Measurements from ENCODE around the gene ADAM17. TPM values are rescaled to one million over a fixed set of nuclear protein-coding genes. Genes with fewer than 3 reads are reported as not detected.

The ADAM17 gene
- total and polyA plus RNA-seq, 10 of the 15 experiments (the other 5 are each of a cell fraction or from before 2014, with no cell fraction given), result 2.3 to 18.5 (median 13.4) TPM

DNA sequence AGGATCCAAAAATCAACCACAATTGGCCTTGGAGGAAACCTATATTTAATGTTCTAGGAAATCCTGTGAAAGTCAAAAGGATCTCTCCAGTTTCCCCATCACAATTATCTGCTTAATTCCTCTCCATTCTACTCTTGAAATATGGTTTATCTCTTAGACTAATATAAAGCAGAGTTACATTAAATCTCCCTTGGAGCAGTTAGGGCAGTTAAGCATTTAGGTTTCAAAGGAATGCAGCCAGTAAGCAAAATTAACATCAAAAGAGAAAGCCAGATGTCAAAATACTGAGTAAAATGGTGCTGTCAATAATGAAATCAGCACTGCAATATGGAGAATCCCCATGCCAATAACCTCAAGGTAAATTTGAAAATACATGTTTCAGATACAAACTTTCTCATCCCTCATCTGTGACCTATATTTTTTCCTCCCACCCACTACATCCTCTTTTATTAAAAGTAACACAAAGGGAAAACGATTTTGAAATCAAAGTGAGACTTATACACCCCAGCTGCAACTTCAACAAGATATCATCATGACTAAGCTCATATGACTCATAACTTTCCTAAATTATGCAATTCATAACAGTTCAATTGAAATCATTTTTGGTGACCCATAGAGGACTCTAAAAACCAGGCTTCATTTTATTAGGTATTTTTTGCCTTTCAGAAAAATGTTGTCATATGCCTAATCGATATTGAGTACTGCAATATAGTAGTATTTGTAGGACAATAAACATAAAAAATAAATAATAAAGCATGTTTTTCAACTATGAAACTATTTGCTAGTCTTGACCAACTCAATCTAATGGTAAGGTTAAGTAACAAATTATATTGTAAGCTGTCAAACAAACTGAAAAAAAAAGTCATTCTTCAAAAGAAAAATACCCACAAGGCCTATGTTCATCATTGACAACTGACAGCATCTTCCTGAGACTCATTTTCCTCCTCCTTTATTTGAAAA, 3.1 kb downstream of the ADAM17 start:
- Histone ChIP-seq H3K27me3 (replicated peaks in 1 of 2; ENCODE audit: control insufficient read depth in 2 of 2, insufficient read depth in 2 of 2, low read length in 1 of 2) (no peaks in the 10 kb centered on the region), H3K9me3 (replicated peaks; ENCODE audit: control insufficient read depth, insufficient read depth, low read length) (no peaks in the 10 kb centered on the region), H3K9ac (ENCODE audit: control insufficient read depth, insufficient read depth, low read length) (0 out of 2 replicates have a peak overlapping the region, but pooled peaks have one; percentile 32), H3K79me2 (ENCODE audit: control insufficient read depth, insufficient read depth, low read length) (peaks cover 90% of the 10 kb centered on the region), H3K4me2 (ENCODE audit: control insufficient read depth, insufficient read depth) (peak overlapping the region; percentile 92), H3K4me1 (ENCODE audit: control insufficient read depth, insufficient read depth, low read length) (peaks cover 38% of the 10 kb centered on the region), H3K36me3 (ENCODE audit: control insufficient read depth in 2 of 2, insufficient read depth in 2 of 2, low read length in 1 of 2) (no peaks in the 10 kb centered on the region), H3K4me3 (peak overlapping the region; percentile 99), H3K27ac (ENCODE audit: control insufficient read depth, insufficient read depth) (peak overlapping the region; percentile 83), H2AFZ (ENCODE audit: control insufficient read depth, low read depth, low read length) (no peak overlapping the region), H4K20me1 (ENCODE audit: control insufficient read depth, insufficient read depth) (no peaks in the 10 kb centered on the region)
- ChIA-PET POLR2A (interaction anchor here (0.6 to 6.4 kb wide), 6 partner anchors 10 to 896 kb away, joined by 3 to 64 read pairs (median 4); partner anchors contain the start of genes ODC1 and YWHAQ), RAD21 (ENCODE audit: unreplicated experiment) (interaction anchor here (0.7 to 5.8 kb wide), 3 partner anchors 10 to 75 kb away, joined by 3 to 54 read pairs (median 4); no protein-coding TSS in a partner anchor), CTCF (interaction anchor here (1.2 kb wide), 1 partner anchor 78 kb away, joined by 3 read pairs; the partner anchor contains the start of gene IAH1), SMC1A (ENCODE audit: uncharacterized antibody, unreplicated experiment) (interaction anchor here (0.9 to 10.3 kb wide), 3 partner anchors 13 to 105 kb away, joined by 3 to 152 read pairs (median 4); no protein-coding TSS in a partner anchor)
- BruUV-seq (replicated peaks), result TSS peak; percentile 12
- FAIRE-seq (no peak), DNase-seq (ENCODE audit: low read depth, low spot score) (no peak), ATAC-seq (peak; percentile 1)
- in situ Hi-C loops (cut with MboI), result no loop called here
- WGBS (ENCODE audit: insufficient coverage, insufficient replicate concordance, low lambda C conversion rate, missing lambda C conversion rate), result 0% methylated on average over 2 of the region's 2 CpGs
- intact Hi-C loops (cut with micrococcal nuclease; ENCODE audit: unreplicated experiment), result no loop called here
- TF ChIP-seq BRCA1 (IDR thresholded peaks at IDR 0.05; ENCODE audit: low read depth, low read length), result no peak
- TF ChIP-seq CHD2 (IDR thresholded peaks at IDR 0.05; ENCODE audit: borderline replicate concordance, low read depth, low read length), result no peak
- no peak; the same call in 1 of the 2 replicates for TF ChIP-seq ZNF24 (IDR thresholded peaks at IDR 0.05)
- TF ChIP-seq, protein P1, sequence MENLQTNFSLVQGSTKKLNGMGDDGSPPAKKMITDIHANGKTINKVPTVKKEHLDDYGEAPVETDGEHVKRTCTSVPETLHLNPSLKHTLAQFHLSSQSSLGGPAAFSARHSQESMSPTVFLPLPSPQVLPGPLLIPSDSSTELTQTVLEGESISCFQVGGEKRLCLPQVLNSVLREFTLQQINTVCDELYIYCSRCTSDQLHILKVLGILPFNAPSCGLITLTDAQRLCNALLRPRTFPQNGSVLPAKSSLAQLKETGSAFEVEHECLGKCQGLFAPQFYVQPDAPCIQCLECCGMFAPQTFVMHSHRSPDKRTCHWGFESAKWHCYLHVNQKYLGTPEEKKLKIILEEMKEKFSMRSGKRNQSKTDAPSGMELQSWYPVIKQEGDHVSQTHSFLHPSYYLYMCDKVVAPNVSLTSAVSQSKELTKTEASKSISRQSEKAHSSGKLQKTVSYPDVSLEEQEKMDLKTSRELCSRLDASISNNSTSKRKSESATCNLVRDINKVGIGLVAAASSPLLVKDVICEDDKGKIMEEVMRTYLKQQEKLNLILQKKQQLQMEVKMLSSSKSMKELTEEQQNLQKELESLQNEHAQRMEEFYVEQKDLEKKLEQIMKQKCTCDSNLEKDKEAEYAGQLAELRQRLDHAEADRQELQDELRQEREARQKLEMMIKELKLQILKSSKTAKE (IDR thresholded peaks at IDR 0.05; ENCODE audit: low read depth, poor library complexity, severe bottlenecking), result no peak
- TF ChIP-seq NR2C1 (IDR thresholded peaks at IDR 0.05), result no peak
- TF ChIP-seq RCOR1 (conservative IDR thresholded peaks at IDR 0.05; ENCODE audit: low read depth, low read length), result no peak
- TF ChIP-seq ZBTB4 (CRISPR knock-in tag; IDR thresholded peaks at IDR 0.05), result no peak
- TF ChIP-seq ATF3 (IDR thresholded peaks at IDR 0.05; ENCODE audit: borderline replicate concordance, extremely low read depth, low read depth, low read length), result no peak
- no peak for TF ChIP-seq GATAD2B (conservative IDR thresholded peaks at IDR 0.05; ENCODE audit: low read depth)
- TF ChIP-seq ASH2L (IDR thresholded peaks at IDR 0.05; ENCODE audit: borderline replicate concordance, low read depth), result no peak
- TF ChIP-seq, protein P2, sequence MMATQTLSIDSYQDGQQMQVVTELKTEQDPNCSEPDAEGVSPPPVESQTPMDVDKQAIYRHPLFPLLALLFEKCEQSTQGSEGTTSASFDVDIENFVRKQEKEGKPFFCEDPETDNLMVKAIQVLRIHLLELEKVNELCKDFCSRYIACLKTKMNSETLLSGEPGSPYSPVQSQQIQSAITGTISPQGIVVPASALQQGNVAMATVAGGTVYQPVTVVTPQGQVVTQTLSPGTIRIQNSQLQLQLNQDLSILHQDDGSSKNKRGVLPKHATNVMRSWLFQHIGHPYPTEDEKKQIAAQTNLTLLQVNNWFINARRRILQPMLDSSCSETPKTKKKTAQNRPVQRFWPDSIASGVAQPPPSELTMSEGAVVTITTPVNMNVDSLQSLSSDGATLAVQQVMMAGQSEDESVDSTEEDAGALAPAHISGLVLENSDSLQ (IDR thresholded peaks at IDR 0.05), result peak; percentile 70
- TF ChIP-seq MTA2 (IDR thresholded peaks at IDR 0.05; ENCODE audit: low read depth), result 0 out of 2 replicates have a peak, but pooled peaks have one; percentile 33
- no peak for TF ChIP-seq EZH2 (IDR thresholded peaks at IDR 0.05; ENCODE audit: borderline replicate concordance, control insufficient read depth, low read depth, low read length)
- no peak for TF ChIP-seq HCFC1 (IDR thresholded peaks at IDR 0.05; ENCODE audit: low read length)

All from GM12878 (cell line).